Measurements from ENCODE around the gene PPP2R2B.

PPP2R2B gene

DNA sequence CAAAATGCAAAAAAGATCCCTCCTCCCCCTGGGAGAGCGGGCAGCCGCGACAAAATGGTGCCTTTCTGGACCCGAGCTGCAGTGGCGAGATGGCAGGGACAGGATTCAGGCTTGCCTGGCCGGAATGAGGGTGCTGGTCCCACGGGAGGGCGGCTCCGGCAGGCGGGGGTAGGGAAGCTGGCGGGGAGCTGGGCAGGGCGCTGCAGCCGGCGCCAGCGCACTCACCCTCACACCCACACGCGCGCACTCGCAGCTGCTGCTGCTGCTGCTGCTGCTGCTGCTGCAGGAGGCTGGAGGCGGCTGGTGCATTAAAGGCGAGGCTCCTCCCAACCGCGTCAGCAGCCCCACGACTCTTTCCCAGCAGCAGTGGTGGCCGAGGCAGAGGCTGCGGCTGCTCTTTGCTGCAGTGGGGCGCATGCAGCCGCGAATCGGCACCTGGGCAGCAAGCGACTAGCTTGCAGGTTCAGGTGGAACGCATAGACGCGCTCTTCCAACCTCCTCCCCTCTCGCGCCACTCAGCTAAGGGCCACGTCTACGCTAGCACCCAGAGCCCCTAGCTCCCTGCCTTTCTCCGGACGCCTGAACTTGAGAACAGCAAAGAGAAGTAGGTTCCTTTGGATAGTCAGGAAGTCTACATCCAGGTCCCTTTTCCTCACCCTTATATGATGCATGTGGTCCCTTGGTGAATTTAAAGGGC, at the start of gene PPP2R2B:
Gene PPP2R2B (minus strand): TSS at position 282 of the 697 bp plus-strand sequence.
- peak; percentile 76 for ATAC-seq (replicated peaks; ENCODE audit: extremely low read depth, poor library complexity, severe bottlenecking)
- H3K27me3 Mint-ChIP-seq = no peaks in the 10 kb centered on the region
- H3K36me3 Mint-ChIP-seq (ENCODE audit: insufficient read depth) = peaks cover 2% of the 10 kb centered on the region
- H3K27ac Mint-ChIP-seq (ENCODE audit: low read depth) = peak within 1 kb of the TSS; percentile 74
- DNase-seq (ENCODE audit: low spot score in 2 of 2) = peak; percentile 17 to 48
- H3K9me3 Mint-ChIP-seq = no peaks in the 10 kb centered on the region
- H3K4me1 Mint-ChIP-seq = peaks cover 30% of the 10 kb centered on the region
- H3K4me3 Mint-ChIP-seq = peak within 1 kb of the TSS; percentile 91

DNA sequence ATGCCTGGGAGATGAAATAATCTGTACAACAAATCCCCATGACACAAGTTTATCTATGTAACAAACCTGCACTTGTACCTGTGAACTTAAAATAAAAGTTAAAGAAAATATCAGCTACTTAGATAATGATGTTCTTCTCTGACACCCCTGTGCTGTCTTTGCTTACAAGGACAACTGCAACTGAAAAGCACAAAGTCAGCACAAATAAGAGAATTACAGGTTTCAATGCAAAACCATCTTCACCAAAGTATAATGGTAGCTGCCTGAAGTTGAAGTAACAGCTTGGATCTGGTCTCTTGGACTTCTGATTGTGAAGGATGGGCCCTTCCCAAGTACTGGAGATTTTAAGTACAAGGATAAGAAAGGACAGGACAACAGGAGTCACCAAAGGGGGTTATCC, 45.6 kb upstream of the PPP2R2B start:
- ATAC-seq (replicated peaks; ENCODE audit: extremely low read depth, poor library complexity, severe bottlenecking) = no peak
- H3K9me3 Mint-ChIP-seq = no peaks in the 10 kb centered on the region
- H3K36me3 Mint-ChIP-seq (ENCODE audit: insufficient read depth) = no peaks in the 10 kb centered on the region
- no peak overlapping the region for H3K27ac Mint-ChIP-seq (ENCODE audit: low read depth)
- DNase-seq (ENCODE audit: low spot score in 2 of 2) = no peak
- no peaks in the 10 kb centered on the region for H3K27me3 Mint-ChIP-seq
- no peaks in the 10 kb centered on the region for H3K4me1 Mint-ChIP-seq
- H3K4me3 Mint-ChIP-seq = no peak overlapping the region

DNA sequence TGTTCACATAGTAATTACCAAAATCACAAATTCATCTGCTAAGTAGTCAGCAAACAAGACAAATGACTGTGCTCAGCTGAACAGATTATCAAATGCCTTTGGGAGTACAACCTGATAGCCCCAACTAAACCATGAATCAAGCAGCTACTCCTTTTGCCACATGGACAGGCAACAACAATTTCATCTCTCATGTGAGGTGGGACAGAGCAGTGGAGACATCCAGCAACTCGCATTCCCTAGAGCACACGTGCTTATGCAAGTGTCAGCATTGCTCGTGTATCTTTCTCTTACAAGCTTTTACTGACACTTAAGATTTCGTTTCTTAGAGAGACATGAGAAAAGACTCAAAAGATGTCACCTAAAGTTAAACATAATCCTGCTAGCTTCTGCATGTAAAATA, 42.7 kb upstream of the PPP2R2B start:
- Mint-ChIP-seq H3K4me1 (peaks cover 4% of the 10 kb centered on the region), H3K27ac (ENCODE audit: low read depth) (no peak overlapping the region), H3K27me3 (no peaks in the 10 kb centered on the region), H3K4me3 (no peak overlapping the region), H3K36me3 (ENCODE audit: insufficient read depth) (no peaks in the 10 kb centered on the region), H3K9me3 (no peaks in the 10 kb centered on the region)
- no peak for ATAC-seq (replicated peaks; ENCODE audit: extremely low read depth, poor library complexity, severe bottlenecking)
- DNase-seq (ENCODE audit: low spot score in 2 of 2) = no peak

DNA sequence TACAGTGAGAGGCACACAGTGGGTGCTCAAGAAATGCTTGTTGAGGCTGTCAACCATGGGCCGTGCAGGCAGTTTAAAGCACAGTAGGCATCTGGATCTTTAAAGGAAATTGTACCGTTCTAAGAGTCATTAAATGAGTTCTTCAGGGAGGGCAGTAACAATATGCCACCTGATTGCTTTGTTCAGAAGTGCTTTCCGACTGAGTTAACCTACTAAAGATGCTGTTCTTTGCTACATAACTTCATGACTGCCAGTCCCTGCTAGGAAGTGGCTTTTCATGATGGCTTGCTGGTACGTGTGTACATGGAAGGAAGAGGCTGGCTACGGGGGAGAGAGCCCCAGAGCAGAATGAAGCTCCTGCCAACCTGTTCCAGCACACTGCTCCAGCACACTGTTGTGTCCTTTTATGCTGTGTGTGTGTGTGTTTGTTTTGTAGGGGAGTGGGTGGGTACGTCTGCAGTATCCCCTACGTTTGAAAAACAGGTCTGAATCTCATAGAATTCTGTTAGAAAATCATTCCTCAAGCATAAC, 41.9 kb upstream of the PPP2R2B start:
- ATAC-seq (replicated peaks; ENCODE audit: extremely low read depth, poor library complexity, severe bottlenecking) = no peak
- Mint-ChIP-seq H3K27ac (ENCODE audit: low read depth) (no peak overlapping the region), H3K36me3 (ENCODE audit: insufficient read depth) (no peaks in the 10 kb centered on the region), H3K4me3 (no peak overlapping the region), H3K9me3 (no peaks in the 10 kb centered on the region), H3K4me1 (peaks cover 12% of the 10 kb centered on the region), H3K27me3 (no peaks in the 10 kb centered on the region)
- DNase-seq (ENCODE audit: low spot score in 2 of 2) = no peak

DNA sequence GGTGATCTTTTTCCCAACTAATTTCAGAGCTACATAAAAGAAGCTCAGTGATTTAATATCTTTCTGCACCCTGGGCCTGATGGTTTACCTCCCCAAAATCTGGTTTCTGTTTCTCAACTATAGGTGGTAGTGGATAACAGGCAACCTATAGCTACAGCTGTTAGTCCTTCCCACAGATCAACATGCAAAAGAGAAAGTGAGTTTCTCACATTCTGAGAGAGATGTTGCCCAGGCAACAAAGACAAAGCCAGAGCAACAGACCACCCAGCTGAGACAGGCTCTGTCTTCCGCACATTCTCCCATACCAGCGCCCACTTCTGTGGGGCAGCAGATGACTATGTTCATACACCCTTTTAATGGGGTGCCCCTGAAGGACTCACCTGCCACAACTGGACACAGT, 40.7 kb upstream of the PPP2R2B start:
- peaks cover 16% of the 10 kb centered on the region for H3K4me1 Mint-ChIP-seq
- DNase-seq (ENCODE audit: low spot score in 2 of 2) = no peak
- no peak overlapping the region for H3K27ac Mint-ChIP-seq (ENCODE audit: low read depth)
- H3K27me3 Mint-ChIP-seq = no peaks in the 10 kb centered on the region
- H3K4me3 Mint-ChIP-seq = no peak overlapping the region
- H3K9me3 Mint-ChIP-seq = no peaks in the 10 kb centered on the region
- peaks cover 2% of the 10 kb centered on the region for H3K36me3 Mint-ChIP-seq (ENCODE audit: insufficient read depth)
- peak; percentile 44 for ATAC-seq (replicated peaks; ENCODE audit: extremely low read depth, poor library complexity, severe bottlenecking)

DNA sequence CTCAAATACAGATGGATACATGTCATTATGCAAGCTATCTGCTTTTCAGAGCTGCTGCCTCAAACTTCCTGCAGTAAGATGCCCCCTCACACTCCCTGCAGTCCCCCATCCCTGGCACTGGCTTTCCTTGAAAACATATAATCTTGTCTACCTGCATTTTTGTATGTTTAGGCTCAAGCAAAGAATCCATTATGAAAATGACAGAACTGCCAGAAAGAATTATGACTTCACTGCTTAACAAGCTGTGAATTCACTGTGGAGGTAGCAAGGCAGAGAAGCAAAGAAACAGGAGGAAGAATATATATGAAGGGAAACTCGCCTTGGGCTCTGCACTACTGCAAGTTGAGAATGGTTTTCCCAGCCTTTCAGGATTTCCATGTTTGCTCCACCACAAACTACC, 39.4 kb upstream of the PPP2R2B start:
- ATAC-seq (replicated peaks; ENCODE audit: extremely low read depth, poor library complexity, severe bottlenecking) (no peak), DNase-seq (ENCODE audit: low spot score in 2 of 2) (no peak)
- Mint-ChIP-seq H3K36me3 (ENCODE audit: insufficient read depth) (peaks cover 2% of the 10 kb centered on the region), H3K27me3 (no peaks in the 10 kb centered on the region), H3K9me3 (no peaks in the 10 kb centered on the region), H3K4me3 (no peak overlapping the region), H3K27ac (ENCODE audit: low read depth) (peak overlapping the region; percentile 19), H3K4me1 (peaks cover 16% of the 10 kb centered on the region)

DNA sequence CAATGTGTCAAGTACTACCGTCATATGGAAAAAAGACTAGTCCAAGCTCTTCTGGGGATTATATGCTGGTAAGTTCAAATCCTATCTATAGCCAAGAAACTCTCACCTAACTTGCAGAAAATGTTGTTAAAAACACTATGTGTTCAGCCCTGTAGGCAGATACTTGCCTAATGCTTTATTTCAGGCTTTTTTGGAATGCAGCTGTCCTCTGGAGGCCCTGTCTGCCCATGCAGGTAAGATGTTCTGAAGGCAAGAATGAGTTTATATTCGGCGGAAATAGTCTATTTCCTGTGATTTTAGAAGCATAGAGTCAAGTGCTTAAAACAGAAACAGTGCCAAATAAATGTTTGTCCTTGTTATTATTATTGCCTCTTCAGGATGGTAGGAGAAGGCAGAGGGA, 34.3 kb upstream of the PPP2R2B start:
- no peak for DNase-seq (ENCODE audit: low spot score in 2 of 2)
- Mint-ChIP-seq H3K27me3 (no peaks in the 10 kb centered on the region), H3K36me3 (ENCODE audit: insufficient read depth) (peaks cover 2% of the 10 kb centered on the region), H3K4me1 (peaks cover 22% of the 10 kb centered on the region), H3K4me3 (no peak overlapping the region), H3K27ac (ENCODE audit: low read depth) (no peak overlapping the region), H3K9me3 (no peaks in the 10 kb centered on the region)
- ATAC-seq (replicated peaks; ENCODE audit: extremely low read depth, poor library complexity, severe bottlenecking) = no peak

DNA sequence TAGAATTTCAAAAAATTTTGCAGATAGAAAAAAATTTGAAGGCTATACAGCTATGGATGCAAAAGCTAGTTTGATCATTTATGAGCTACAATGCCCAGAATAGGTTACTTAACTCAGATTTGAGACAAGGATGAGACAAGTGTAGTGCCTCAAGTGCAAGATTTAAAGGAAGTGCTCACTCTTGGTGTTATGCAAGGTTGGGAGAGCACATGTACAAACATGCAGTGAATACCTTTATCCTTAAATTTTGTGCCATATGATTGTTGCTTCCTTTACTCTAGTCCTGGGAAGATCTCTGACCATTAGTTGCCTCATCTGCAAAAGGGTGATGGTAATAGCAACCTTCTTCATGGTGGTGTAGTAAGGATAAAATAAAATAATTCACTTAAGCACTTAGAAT, 31.7 kb upstream of the PPP2R2B start:
- peaks cover 2% of the 10 kb centered on the region for H3K36me3 Mint-ChIP-seq (ENCODE audit: insufficient read depth)
- H3K27me3 Mint-ChIP-seq = no peaks in the 10 kb centered on the region
- H3K4me1 Mint-ChIP-seq = peaks cover 8% of the 10 kb centered on the region
- H3K9me3 Mint-ChIP-seq = no peaks in the 10 kb centered on the region
- ATAC-seq (replicated peaks; ENCODE audit: extremely low read depth, poor library complexity, severe bottlenecking) (no peak), DNase-seq (ENCODE audit: low spot score in 2 of 2) (no peak)
- H3K4me3 Mint-ChIP-seq = no peak overlapping the region
- no peak overlapping the region for H3K27ac Mint-ChIP-seq (ENCODE audit: low read depth)

DNA sequence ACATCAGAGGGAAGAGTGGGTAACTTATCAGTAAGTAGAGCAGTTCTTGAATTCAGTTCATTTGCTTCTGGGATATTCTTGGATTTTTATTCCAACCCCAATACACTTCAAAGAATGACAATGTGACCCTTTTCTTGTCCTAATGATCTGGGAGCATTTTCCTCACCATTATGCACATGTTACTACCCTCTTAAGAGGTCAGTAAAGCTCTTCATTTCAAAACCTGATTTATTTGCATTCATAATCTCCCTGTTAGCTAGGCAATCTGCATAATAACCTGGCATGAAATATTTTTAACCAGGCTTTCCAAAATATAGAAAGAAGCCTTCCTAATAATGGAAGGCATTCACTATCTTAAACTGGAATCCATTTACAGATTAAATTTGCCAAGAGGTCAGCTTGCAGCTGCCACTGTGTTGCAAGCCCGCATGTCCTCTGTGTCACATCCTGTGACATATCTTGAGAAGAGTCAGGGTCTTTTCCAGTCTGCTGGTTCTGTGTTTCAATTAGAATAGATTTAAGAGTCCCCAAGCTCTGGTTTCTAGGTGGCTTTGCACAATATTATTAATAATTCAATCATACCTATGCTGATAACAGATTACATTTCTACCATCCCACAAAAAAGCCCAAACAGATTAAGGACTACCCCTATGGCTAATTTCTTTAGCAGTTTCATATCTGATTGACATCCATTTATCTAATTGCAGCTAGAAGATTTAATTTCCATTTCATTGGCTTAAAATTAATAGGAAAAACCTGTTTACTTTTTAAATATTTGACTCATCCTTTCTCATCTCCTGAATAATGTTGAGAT, 30.9 kb upstream of the PPP2R2B start:
- Mint-ChIP-seq H3K9me3 (no peaks in the 10 kb centered on the region), H3K36me3 (ENCODE audit: insufficient read depth) (peaks cover 2% of the 10 kb centered on the region), H3K4me1 (peaks cover 5% of the 10 kb centered on the region), H3K27me3 (no peaks in the 10 kb centered on the region), H3K4me3 (no peak overlapping the region), H3K27ac (ENCODE audit: low read depth) (no peak overlapping the region)
- ATAC-seq (replicated peaks; ENCODE audit: extremely low read depth, poor library complexity, severe bottlenecking) (no peak), DNase-seq (ENCODE audit: low spot score in 2 of 2) (no peak)

DNA sequence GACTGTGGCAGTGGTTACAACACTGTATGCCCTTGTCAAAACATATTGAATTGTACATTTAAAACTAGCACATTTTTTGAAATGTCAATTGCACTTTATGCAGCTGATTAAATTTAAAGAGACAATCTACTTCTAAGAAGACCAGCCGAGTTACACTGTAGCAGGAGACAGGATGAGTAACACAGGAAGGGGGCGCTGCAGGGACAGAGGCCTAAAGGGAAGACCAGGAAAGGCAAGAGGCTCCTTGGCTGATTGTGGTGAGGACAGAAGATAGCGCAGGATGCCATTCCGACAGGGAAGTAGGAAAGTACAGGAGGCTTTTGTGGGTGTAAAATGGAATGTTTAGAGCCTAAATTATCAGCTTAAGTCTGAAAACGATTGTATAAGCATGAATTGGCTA, 28.2 kb upstream of the PPP2R2B start:
- no peaks in the 10 kb centered on the region for H3K36me3 Mint-ChIP-seq (ENCODE audit: insufficient read depth)
- H3K4me3 Mint-ChIP-seq = no peak overlapping the region
- H3K27ac Mint-ChIP-seq (ENCODE audit: low read depth) = no peak overlapping the region
- ATAC-seq (replicated peaks; ENCODE audit: extremely low read depth, poor library complexity, severe bottlenecking) (no peak), DNase-seq (ENCODE audit: low spot score in 2 of 2) (no peak)
- no peaks in the 10 kb centered on the region for H3K27me3 Mint-ChIP-seq
- H3K4me1 Mint-ChIP-seq = no peaks in the 10 kb centered on the region
- H3K9me3 Mint-ChIP-seq = no peaks in the 10 kb centered on the region

DNA sequence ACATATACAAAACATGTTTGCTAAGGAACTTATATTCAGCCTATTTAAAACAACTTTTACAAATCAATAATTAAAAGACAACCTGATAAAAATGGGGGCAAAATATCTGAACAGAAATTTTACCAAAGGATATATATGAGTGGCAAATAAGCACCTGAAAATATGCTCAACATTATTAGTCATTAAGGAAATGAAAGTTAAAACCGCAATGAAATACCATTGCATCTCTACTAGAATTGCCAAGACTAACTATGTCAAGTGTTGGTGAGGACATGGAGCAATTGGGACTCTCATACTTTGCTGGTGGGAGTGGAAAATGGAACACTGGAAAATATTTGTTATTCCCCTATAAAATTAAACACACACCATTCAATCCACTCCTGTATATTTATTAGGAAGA, 26.3 kb upstream of the PPP2R2B start:
- no peak for ATAC-seq (replicated peaks; ENCODE audit: extremely low read depth, poor library complexity, severe bottlenecking)
- Mint-ChIP-seq H3K36me3 (ENCODE audit: insufficient read depth) (no peaks in the 10 kb centered on the region), H3K27ac (ENCODE audit: low read depth) (no peak overlapping the region)

DNA sequence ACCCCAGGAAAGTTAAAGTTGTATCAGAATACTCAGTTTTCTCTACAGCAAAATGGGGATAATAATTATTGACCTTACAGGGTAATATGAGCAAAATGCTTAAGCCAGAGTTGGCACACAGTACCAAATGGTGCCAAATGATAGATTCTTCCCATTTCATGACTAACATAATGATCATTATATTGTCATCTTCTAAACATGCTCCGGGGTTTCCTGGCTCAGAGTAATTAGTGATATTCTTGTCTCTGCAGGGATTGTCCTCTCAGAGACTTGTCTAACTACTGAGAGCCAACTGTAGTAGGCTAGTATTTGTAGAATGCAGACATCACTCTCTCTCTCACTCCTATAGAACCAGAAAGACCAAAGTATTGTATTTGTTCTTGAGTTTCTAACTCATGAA, 25.2 kb upstream of the PPP2R2B start:
- H3K27ac Mint-ChIP-seq (ENCODE audit: low read depth) = no peak overlapping the region
- H3K9me3 Mint-ChIP-seq = no peaks in the 10 kb centered on the region
- no peak for DNase-seq (ENCODE audit: low spot score in 2 of 2)
- no peak for ATAC-seq (replicated peaks; ENCODE audit: extremely low read depth, poor library complexity, severe bottlenecking)
- no peak overlapping the region for H3K4me3 Mint-ChIP-seq
- no peaks in the 10 kb centered on the region for H3K27me3 Mint-ChIP-seq
- no peaks in the 10 kb centered on the region for H3K4me1 Mint-ChIP-seq
- H3K36me3 Mint-ChIP-seq (ENCODE audit: insufficient read depth) = no peaks in the 10 kb centered on the region

More for the DNA sequence above, 26.3 kb upstream of the PPP2R2B start:
- no peak overlapping the region for H3K4me3 Mint-ChIP-seq
- DNase-seq (ENCODE audit: low spot score in 2 of 2) = no peak
- H3K9me3 Mint-ChIP-seq = no peaks in the 10 kb centered on the region
- no peaks in the 10 kb centered on the region for H3K27me3 Mint-ChIP-seq
- H3K4me1 Mint-ChIP-seq = no peaks in the 10 kb centered on the region

DNA sequence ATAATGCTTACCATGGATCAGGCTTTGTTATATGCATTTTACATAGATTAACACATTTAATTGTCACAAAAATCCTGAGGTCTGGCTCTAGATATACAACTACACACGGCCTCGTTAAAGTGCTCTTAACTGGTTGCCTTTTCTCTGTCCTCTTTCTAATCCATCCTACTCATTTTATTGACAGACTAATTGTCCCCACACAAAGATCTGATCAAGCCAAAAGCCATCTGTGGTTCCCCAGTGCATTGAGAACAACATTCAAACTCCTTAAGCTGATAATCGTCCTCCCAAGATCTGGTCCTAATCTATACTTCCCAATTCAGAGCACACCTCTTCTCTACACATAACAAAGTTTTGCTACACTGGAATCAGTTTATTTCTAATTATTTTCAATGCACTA, 23.9 kb upstream of the PPP2R2B start:
- no peaks in the 10 kb centered on the region for H3K4me1 Mint-ChIP-seq
- no peak overlapping the region for H3K27ac Mint-ChIP-seq (ENCODE audit: low read depth)
- no peak overlapping the region for H3K4me3 Mint-ChIP-seq
- DNase-seq (ENCODE audit: low spot score in 2 of 2) (no peak), ATAC-seq (replicated peaks; ENCODE audit: extremely low read depth, poor library complexity, severe bottlenecking) (no peak)
- H3K27me3 Mint-ChIP-seq = no peaks in the 10 kb centered on the region
- no peaks in the 10 kb centered on the region for H3K36me3 Mint-ChIP-seq (ENCODE audit: insufficient read depth)
- H3K9me3 Mint-ChIP-seq = no peaks in the 10 kb centered on the region

Measured in central memory CD8-positive, alpha-beta T cell (primary cell).